Fibroblast of lung (primary cell): ENCODE results near the gene FAM20C. TPM values are rescaled to one million over a fixed set of nuclear protein-coding genes. Genes with fewer than 3 reads are reported as not detected.

Experiments
- DNase-seq, 2 donors: peaks; one replicate each; pipeline versions ENCODE4 v3.0.0 to v3.0.0-alpha.2; 2010; ENCODE audit warnings: low read depth in 2 of 2
- H2AFZ ChIP-seq: 2 replicates; pipeline ENCODE4 v1.5.1; 2012; ENCODE audit warnings: low read length, control low read depth, inconsistent platforms
- H3K27ac ChIP-seq: 2 replicates; pipeline ENCODE4 v1.5.1; 2011; ENCODE audit warnings: low read length, control low read depth; ENCODE audit not compliant: insufficient read depth
- H3K27me3 ChIP-seq: 2 replicates; pipeline ENCODE4 v1.5.1; 2011; ENCODE audit warnings: mild to moderate bottlenecking, low read length; ENCODE audit not compliant: control insufficient read depth, insufficient read depth
- H3K36me3 ChIP-seq: 2 replicates; pipeline ENCODE4 v1.5.1; 2011; ENCODE audit warnings: low read length; ENCODE audit not compliant: control insufficient read depth, insufficient read depth
- H3K4me1 ChIP-seq: 2 replicates; pipeline ENCODE4 v1.5.1; 2011; ENCODE audit warnings: low read length; ENCODE audit not compliant: control insufficient read depth, insufficient read depth; ENCODE audit errors: extremely low read depth
- H3K4me2 ChIP-seq: 2 replicates; pipeline ENCODE4 v1.5.1; 2011; ENCODE audit warnings: low read length, control low read depth; ENCODE audit not compliant: insufficient read depth; ENCODE audit errors: extremely low read depth
- H3K4me3 ChIP-seq, 4 experiments: fragments of 200-600 bp in 1 of 4; sonication (generic) in 1 of 4; replicated peaks in 1 of 4; 2 replicates each; pipeline ENCODE4 v1.5.1; 2011 to 2016; ENCODE audit warnings: low read length in 4 of 4, low read depth in 3 of 4, mild to moderate bottlenecking in 3 of 4, control low read depth in 2 of 4, inconsistent platforms in 1 of 4, mixed read lengths in 1 of 4; ENCODE audit not compliant: insufficient read depth in 1 of 4; ENCODE audit errors: control extremely low read depth in 1 of 4
- H3K79me2 ChIP-seq: 2 replicates; pipeline ENCODE4 v1.5.1; 2012; ENCODE audit warnings: mild to moderate bottlenecking, low read length, inconsistent platforms; ENCODE audit not compliant: control insufficient read depth, insufficient read depth
- H3K9ac ChIP-seq: 2 replicates; pipeline ENCODE4 v1.5.1; 2011; ENCODE audit warnings: mild to moderate bottlenecking, low read length, control low read depth; ENCODE audit not compliant: insufficient read depth
- H3K9me3 ChIP-seq: 2 replicates; pipeline ENCODE4 v1.5.1; 2012; ENCODE audit warnings: low read depth, low read length; ENCODE audit not compliant: control insufficient read depth, insufficient read depth
- H4K20me1 ChIP-seq: 2 replicates; pipeline ENCODE4 v1.5.1; 2011; ENCODE audit warnings: low read length; ENCODE audit not compliant: control insufficient read depth, insufficient read depth; ENCODE audit errors: extremely low read depth
- CTCF ChIP-seq, 2 donors: IDR thresholded peaks in 1 of 2; conservative IDR thresholded peaks in 1 of 2; 1 replicate in 1 of 2; 2 replicates in 1 of 2; pipeline ENCODE4 v1.5.1; 2011 to 2012; ENCODE audit warnings: low read length in 2 of 2, control low read depth in 1 of 2, inconsistent platforms in 1 of 2, low read depth in 1 of 2, mild to moderate bottlenecking in 1 of 2
- EZH2 ChIP-seq: IDR thresholded peaks from 2 replicates; pipeline ENCODE4 v1.5.1; 2012; ENCODE audit warnings: low read length, control low read depth, mild to moderate bottlenecking; ENCODE audit errors: missing control alignments
- polyA plus RNA-seq, 2 donors: library from polyadenylated mRNA; depleted of rRNA in 1 of 2; stranded (reverse) in 1 of 2; unstranded in 1 of 2; fragments of >200 nt; gene quantifications; 2 replicates each; pipeline ENCODE4 v1.2.1, GENCODE V29; 2011 to 2012; ENCODE audit warnings: missing spikeins in 1 of 2
- total RNA-seq: library from RNA; depleted of rRNA; stranded (reverse); fragments of >200 nt; gene quantifications from 2 replicates; pipeline ENCODE4 v1.2.1, GENCODE V29; 2014

Gene FAM20C
- total and polyA plus RNA-seq, 2 donors (not counting 1 experiment from before 2014, with no cell fraction given), result 31.8 to 70.7 TPM

GRCh38 chr7:282621-283020 lies 90.2 kb downstream of the FAM20C start:
- TF ChIP-seq CTCF (conservative IDR thresholded peaks at IDR 0.05 in 1 of 2, IDR thresholded peaks at IDR 0.05 in 1 of 2; ENCODE audit: low read depth in 1 of 2, low read length in 2 of 2), result no peak
- no peak for TF ChIP-seq EZH2
- no peak overlapping the region for H3K4me2 ChIP-seq
- no peak for DNase-seq
- H3K27me3 ChIP-seq, result peaks cover 6% of the 10 kb centered on the region
- no peaks in the 10 kb centered on the region for H4K20me1 ChIP-seq
- no peaks in the 10 kb centered on the region for H3K36me3 ChIP-seq
- H3K79me2 ChIP-seq, result no peaks in the 10 kb centered on the region
- H3K9ac ChIP-seq, result no peak overlapping the region
- no peak overlapping the region for H2AFZ ChIP-seq
- no peaks in the 10 kb centered on the region for H3K9me3 ChIP-seq
- no peak overlapping the region for H3K4me3 ChIP-seq
- H3K27ac ChIP-seq, result no peak overlapping the region
- no peaks in the 10 kb centered on the region for H3K4me1 ChIP-seq

- H3K4me3 ChIP-seq, result no peak overlapping the region
- H4K20me1 ChIP-seq, result no peaks in the 10 kb centered on the region
- DNase-seq, result no peak
- no peak for TF ChIP-seq EZH2
- TF ChIP-seq CTCF (conservative IDR thresholded peaks at IDR 0.05 in 1 of 2, IDR thresholded peaks at IDR 0.05 in 1 of 2; ENCODE audit: low read depth in 1 of 2, low read length in 2 of 2), result no peak
- H3K79me2 ChIP-seq, result no peaks in the 10 kb centered on the region
- H3K4me2 ChIP-seq, result no peak overlapping the region
- H3K9me3 ChIP-seq, result no peaks in the 10 kb centered on the region
- H3K4me1 ChIP-seq, result no peaks in the 10 kb centered on the region
- no peak overlapping the region for H2AFZ ChIP-seq
- no peak overlapping the region for H3K27ac ChIP-seq
- peaks cover 19% of the 10 kb centered on the region for H3K27me3 ChIP-seq
- no peak overlapping the region for H3K9ac ChIP-seq
- no peaks in the 10 kb centered on the region for H3K36me3 ChIP-seq
These were observed 92.7 kb downstream of the FAM20C start for GRCh38 chr7:284762-285722.

GRCh38 chr7:285731-286130 lies 93.4 kb downstream of the FAM20C start:
- Histone ChIP-seq H3K4me3 (no peak overlapping the region), H3K4me1 (no peaks in the 10 kb centered on the region), H2AFZ (no peak overlapping the region), H3K36me3 (no peaks in the 10 kb centered on the region), H3K4me2 (no peak overlapping the region), H3K79me2 (no peaks in the 10 kb centered on the region), H3K9ac (no peak overlapping the region), H3K27me3 (peaks cover 25% of the 10 kb centered on the region), H3K27ac (no peak overlapping the region), H4K20me1 (no peaks in the 10 kb centered on the region), H3K9me3 (no peaks in the 10 kb centered on the region)
- no peak for TF ChIP-seq EZH2
- no peak for TF ChIP-seq CTCF (conservative IDR thresholded peaks at IDR 0.05 in 1 of 2, IDR thresholded peaks at IDR 0.05 in 1 of 2; ENCODE audit: low read depth in 1 of 2, low read length in 2 of 2)
- no peak for DNase-seq
